HG02943 (cell line): ENCODE results near the gene DPYD.

ENCODE experiments used
- ATAC-seq: cut with Tn5 transposase; IDR thresholded peaks from one replicate; pipeline ENCODE4 v1.9.1; 2021; ENCODE audit warnings: mild to moderate bottlenecking, low read depth, moderate library complexity; ENCODE audit not compliant: unreplicated experiment

DPYD gene

DNA sequence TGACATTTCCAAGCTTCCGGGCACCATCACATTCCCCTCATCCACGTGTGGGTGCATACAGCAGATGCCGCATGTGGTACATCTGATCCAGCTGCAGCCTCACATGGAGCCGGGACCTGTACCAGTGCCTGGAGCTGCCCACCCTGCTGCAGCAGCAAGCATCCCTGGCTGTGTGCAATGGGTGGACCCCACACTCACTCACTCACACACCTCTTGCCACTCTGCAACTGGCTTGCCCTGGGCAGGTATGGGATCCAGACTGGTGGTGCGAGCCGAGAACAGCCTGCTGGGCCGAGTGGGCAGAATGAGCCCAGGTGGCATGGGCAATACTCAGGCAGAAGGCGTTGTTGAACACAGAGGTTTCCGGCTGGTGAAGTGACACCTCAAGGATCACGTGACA is 75.0 kb downstream of the DPYD start:
- no peak for ATAC-seq

DNA sequence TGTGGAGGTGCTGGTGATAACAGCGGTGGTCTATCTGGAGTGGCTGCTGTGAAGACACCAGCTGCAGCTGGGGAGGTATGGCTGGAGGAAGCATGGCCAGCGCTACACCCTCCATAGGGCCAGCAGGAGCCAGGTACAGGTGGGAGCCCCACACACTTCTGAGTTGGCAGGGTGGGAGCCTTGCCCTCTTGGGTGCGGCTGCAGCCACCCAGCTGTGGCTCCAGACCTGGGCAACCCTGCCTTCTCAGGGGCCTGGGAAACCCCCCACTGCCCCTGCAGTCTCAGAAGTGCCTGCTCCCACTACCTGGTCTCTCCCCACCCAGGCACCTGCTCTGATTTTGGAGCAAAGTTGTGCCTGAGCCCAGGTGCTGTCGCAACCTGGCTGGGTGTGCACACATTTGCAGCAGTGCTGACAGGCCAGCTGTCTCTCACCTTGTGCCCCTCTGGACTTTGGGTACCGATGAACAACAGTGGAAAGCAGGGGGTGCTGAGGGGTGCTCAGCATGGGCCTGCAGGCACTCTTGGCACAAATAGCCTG is 76.2 kb downstream of the DPYD start:
- no peak for ATAC-seq

DNA sequence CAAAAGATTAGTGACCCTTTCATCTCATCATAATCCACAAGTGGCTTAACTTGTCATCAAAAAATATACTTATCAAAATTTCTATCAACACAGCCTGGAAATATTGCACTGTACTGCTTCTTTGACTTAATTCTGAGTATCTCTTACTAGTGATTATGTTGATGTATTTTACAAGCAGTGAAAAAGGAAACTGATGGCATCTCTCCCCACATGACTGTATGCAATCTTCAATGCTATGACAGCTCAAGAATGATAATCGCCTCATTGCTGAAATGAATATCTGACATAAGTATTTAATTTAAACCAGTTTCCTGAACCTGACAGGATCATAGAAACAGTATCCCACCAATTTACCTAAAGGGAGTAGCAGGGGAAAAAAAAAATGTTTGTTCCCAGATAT is 79.5 kb downstream of the DPYD start:
- ATAC-seq: no peak

DNA sequence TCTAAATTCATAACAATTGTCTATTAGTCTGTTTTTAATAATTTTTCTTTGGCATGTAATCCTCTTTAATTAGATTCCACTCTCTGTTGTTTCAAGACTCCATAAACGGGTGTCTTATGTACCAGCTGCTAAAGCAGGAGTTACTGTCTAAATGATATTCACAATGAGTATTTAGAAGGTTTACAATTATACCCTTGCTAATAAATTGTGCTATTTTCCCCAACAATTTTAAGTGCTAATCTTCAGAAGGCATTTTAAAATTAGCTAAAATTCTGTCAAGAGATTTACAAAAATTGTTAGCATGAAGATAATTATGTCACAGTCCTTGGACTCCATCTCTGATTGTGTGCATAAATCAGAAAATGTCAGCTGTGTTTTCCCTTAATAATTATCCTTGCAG is 83.7 kb downstream of the DPYD start:
- no peak for ATAC-seq

DNA sequence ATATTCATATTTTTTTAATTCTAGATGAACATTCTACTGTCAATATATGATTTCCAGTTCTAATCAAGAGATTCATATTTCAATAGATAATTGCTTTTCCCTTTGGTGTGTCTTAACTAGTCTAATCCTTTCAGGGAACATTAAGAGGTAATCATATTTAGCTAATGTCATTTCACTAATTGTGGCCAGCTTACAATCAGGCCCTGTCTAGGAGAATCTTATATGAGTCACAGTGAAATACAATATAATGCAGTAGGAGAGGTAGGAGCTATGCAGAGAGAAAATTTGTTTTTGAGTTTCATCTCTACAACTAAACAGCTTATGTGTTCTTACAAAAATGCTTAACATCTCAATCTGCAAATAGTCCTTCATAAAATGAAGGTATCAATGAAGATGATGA is 85.9 kb downstream of the DPYD start:
- ATAC-seq: no peak

DNA sequence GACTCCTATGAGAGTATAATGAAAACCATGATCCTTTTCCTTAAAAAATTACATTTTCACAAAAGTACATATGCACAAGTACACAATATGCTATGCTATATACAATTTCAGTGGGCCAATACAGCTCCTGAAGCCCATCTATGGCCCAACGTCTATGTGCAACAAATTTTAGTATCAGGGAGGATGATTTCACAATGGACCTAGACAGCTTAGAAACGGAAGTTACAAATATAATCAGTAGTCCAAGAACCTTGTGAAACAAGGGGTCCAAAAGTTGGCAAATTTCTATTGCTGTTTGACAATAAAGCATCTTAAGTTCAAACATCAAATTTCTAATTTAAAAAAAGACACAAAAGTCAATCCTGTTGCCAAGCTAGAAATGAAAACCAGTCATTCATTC is 87.0 kb downstream of the DPYD start:
- ATAC-seq: no peak

DNA sequence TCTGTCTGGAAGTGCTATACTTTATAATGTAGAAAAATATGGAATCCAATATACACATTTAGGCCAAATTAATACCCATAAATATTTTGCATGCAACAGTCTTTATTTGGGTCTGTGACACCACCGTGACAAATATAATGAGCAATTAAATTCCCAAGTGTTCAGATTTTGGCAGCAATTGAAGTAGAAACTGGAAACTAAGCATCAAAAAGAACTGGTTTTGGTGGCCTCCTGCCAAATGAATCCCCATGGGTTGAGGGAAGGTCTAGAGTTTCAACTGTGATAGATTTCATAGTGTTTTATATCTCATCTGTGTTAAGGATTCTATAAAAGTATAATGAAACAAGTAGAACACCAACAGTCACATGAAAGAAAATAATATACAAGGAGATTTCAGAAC is 88.4 kb downstream of the DPYD start:
- no peak for ATAC-seq

DNA sequence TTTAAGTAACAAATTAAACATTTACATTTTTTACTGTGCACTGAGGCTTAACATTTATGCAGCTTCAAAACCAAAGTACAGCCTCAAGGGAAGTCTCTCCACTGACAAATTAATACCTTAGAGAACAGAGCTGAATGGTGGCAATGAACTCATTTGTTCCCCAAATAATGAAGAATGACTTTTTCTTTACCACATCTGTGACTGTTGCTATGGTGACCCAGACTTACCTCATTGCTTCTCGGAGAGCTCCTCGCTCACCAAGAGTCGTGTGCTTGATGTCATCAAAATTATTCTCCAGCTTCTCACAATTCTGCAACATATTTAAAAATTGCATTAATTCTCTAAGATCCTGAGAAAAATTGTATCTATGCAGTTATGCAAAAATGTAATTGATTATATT is 92.9 kb downstream of the DPYD start:
- ATAC-seq: no peak

DNA sequence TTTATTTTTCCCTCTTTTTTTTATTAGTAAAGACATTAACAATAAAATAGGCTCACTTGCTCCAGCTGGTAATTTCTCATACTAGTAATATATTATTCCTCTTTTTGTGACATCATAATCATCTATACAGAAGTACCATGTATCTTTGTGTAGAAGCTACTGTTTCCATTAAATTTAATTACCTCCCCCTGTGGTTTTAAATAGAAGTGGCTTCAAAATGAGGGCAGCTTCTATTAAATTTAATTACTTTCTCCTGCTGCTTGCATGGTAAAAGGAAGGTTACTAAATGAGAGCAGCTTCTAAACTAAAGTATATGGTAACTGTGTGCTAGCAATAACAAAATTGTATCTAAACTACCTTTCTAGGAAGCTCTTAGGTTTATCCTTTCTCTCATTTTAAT is 94.0 kb downstream of the DPYD start:
- ATAC-seq: no peak

DNA sequence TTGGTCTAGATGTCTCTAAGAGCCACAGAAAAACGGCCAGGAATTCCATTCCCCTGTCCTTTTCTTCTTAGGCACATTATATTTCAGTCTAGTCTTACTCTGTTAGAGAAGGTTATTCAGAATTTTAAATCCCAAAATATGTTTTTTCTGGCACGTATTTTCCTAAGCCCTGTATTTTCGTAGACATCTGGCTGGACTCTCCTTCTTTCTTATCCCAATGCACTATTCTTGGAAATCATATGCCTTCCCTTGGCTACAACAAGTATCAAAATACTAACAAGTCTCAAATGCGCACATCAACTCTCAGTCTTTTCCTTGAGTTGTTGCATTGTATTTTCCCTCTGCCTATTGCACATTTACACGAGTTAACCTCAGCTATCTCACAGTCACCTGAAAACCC is 96.2 kb downstream of the DPYD start:
- no peak for ATAC-seq

DNA sequence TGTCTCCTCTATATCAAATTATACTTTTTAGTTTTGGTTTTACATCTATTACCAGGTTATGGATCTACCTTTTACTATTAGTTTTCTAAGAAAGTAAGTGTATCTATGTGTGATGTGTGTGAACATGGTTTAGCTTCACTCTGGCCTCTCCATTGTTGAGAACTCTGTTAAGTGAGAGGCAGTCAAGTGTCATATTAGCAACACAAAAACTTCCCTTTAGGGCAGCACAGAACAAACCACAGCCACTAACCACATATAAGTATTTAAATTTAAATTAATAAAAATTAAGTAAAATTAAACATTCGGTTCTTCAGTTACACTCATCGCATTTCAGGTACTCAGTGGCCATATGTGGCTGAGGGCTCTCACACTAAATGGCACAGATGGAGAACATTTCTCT is 96.6 kb downstream of the DPYD start:
- no peak for ATAC-seq

DNA sequence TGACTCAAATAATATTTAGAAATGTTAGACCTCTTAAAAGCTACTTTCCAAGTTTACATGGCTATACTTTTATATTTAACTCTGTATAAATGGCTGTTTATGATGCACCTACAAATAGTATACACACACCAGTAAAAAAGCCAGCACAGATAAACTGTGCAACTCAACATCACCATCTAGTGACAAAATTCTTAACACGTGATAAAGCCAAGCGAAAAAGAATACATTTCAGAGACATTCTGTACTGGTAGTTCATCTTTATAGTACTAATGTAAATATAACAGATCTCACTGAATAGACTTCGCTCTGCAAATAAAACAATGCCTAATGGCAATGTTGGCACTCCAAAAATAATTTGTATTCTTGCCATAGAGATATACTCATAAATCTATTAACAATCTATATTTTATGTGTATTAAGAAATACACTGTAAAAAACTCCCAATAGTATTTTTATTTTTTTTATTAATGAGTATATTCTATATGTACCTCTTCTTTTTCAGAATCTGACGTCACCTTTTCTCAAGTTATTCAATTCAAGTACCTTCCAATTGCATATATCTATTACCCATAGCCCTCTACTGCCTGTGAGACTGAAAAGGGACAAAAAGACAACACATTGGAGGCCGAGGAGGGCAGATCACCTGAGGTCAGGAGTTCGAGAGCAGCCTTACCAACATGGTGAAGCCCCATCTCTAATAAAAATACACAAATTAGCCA is 100.2 kb downstream of the DPYD start:
- ATAC-seq: peak; percentile 79

DNA sequence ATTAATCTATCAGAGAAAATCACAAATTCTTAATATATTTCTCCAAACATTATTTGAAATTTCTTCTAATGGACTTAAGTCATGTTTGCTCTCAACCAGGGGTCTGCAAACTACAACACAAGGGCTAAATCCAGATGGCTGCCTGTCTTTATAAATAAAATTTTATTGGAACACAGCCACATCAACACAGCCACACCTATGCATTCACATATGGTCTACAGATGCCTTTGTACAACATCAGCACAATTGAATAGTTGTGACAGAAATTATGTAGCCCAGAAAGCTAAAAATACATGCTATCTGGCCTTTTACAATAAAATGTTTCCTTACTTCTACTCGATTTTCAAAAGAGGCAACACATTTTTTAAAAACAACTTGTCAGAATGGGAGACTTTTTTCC is 103.9 kb downstream of the DPYD start:
- ATAC-seq: no peak

DNA sequence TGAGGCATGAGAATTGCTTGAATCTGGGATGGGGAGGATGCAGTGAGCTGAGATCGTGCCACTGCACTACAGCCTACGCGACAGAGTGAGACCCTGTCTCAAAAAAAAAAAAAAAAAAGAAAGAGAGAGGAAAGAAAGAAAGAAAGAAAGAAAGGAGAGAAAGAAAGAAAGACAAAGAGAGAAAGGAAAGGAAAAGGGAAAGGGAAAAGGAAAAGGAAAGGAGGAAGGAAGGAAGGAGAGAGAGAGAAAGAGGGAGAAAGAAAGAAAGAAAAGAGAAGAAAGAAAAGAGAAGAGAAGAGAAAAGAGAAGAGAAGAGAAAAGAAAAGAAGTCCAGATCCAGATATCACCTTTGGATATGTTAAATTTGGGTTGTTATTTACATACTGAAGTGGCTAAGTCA is 106.0 kb downstream of the DPYD start:
- no peak for ATAC-seq

DNA sequence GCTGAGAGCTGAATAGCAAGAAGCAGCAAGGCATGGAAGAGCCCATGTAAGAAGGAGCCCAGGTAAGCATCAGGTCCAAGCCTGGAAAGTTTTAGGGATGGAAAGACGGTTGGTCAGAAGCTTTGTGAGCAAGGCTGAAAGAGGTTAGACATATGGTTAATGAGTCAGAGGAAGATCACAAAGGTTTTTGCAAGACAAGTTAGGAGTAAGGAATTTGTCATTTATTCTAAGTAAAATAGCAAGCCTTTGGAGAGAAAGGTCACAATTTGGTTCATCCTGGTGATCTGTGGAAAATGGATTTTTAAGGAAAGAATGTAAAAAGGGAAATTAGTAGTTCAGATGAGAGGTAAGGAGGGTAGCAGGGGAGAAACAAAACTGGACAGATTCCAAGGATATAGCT is 106.7 kb downstream of the DPYD start:
- no peak for ATAC-seq

DNA sequence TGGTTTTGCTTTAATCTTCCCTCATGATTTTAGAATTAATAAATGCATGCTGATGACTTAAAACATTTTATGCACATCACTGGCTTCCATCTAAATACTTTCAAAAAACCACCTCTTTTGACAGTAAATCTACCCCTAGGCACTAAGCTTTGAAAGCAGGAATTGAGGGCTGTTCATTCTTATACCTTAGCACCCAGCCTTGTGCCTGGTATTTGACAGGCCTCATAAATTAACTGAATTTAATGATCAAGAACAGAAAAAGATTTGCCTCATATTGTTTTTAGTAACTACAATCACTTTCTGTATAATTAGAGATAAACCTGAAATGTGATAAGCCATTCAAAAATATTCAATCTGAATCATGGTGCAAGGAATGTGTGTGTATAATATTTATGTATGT is 108.8 kb downstream of the DPYD start:
- ATAC-seq: no peak

DNA sequence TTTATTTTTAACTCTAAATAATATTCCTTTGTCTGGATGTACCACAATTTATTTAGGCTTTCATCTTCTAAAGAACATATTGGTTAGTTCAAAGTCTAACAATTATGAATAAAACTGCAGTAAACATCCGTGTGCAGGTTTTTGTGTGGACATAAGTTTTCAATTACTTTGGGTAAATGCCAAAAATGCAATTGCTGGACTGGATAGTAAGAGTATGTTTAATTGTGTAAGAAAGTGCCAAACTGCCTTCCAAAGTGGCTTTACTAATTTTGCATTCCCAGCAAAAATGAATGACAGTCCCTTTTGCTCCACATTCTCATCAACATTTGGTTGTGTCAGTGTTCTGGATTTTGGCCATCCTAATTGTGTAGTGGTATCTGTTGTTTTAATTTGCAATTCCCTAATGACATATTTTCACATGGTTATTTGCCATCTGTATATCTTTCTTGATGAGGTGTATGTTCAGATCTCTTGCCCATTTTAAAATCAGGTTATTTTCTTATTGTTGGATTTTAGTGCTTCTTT is 113.8 kb downstream of the DPYD start:
- no peak for ATAC-seq

DNA sequence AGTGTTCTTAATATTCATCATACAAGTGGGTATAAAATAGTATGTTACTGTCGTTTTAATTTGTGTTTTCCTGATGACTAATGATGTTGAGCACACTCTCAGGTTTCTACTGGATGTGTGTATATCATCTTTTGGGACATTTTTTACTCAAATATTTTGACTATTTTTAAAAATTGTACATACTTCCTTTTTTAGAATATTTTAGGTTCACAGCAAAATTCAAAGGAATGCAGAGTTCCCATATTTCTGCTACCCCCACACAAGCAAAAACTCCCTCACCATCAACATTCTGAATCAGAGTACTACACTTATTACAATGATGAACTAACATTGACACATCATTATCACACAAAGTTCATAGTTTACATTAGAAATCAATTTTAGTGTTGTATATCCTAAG is 114.5 kb downstream of the DPYD start:
- no peak for ATAC-seq

DNA sequence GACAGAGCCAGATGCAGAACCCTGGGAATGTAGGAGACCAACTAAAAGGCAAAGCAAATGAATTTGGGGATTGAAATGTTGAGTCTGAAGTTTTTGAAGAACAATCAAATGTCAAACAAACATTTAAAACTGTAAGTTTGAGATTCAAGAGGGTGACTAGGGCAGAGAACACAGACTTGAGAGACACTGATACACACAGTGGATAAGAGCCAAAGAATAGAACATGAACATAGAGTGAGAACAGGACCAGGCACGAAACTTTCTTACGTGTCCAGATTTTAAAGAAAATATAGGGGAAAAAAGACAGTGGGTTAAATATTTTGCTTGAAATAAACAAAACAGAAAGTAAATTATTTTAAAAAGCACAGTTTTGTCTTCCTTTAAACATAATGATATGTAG is 115.7 kb downstream of the DPYD start:
- no peak for ATAC-seq

DNA sequence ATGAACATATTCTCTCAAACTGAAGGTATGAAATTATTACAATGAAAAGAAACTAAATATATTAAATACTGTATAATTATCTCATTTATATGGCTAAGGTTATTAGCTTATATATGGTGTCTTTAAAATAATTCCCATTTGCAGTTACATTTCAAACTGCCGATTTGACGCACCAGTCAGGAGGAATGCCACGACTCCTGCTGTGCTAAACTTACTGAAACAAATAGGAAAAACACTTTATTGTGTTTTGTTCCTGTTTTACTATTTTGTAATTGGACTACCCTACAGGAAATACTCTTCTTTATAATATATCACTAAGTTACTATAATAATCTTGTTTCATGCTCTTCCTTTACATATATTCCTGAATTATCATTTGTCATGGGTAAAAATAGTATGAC is 117.8 kb downstream of the DPYD start:
- no peak for ATAC-seq

DNA sequence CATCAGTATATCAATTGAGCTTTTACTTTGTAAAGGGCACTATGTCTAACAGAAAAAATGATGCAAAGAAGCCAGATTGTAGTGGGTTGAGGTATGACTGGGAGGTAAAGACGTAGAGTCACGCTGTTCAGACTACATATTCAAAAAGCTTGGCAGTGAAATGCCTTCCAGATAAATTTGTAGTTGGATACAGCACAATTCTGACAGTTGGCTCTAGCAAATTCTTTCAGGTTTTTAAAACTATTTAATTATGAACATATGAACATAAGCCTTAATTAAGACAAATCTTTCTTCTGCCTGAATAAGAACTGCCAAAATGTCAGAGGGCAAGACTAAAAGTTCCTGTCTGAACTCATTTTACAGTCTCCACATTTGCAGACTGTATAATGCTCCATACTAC is 118.8 kb downstream of the DPYD start:
- ATAC-seq: no peak

DNA sequence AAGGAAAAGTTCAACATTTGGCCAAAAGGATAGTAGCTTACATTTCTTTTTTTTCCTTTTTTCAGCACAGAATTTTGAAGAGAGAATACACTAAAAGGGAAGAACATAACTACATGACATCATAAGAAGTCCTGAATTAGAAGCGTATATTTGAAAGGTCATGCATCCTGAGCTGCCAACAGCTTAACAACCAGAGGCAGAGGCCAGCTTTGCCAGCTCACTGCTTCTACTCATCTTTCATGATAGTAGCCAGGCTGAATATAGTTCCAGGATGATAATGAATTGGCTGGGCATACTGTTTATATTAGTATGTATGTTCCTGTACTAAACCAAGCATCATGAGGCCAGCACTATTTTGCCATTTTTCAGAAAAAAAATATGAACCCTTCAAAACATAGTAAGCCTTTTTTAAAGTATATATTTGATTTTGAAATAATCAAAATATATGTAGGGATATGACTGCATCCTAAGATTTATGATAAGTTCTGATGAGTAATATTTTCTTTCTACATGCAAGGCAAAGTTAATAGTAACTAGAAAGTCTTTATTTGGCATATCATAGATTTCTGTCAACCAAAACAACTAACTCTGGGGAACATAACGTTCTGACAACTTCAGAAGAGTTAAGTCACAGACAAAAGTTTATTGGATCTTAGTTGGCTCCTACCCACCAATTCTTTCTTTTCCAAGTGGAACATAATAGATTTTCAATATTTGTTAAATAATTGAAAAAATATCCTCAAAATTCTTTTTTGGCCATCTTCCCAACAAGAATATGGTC is 123.2 kb downstream of the DPYD start:
- ATAC-seq: no peak
